GM23248 (cell line): Measurements from ENCODE around the gene FAM174A. TPM values are rescaled to one million over a fixed set of nuclear protein-coding genes. Genes with fewer than 3 reads are reported as not detected.

Experiments used
- DNase-seq: peaks from one replicate; pipeline ENCODE4 v3.0.0-alpha.2; 2015
- H2AFZ ChIP-seq: fragments of 200-600 bp; sonication (generic); 2 replicates; pipeline ENCODE4 v1.6.1; 2016; ENCODE audit warnings: antibody characterized with exemption
- H3F3A ChIP-seq: fragments of 200-600 bp; sonication (generic); 2 replicates; pipeline ENCODE4 v1.6.1; 2016; ENCODE audit warnings: mild to moderate bottlenecking, antibody characterized with exemption, mixed run types; ENCODE audit not compliant: insufficient read depth
- H3K27ac ChIP-seq: fragments of 200-600 bp; sonication (generic); 2 replicates; pipeline ENCODE4 v1.5.1; 2016; ENCODE audit warnings: mild to moderate bottlenecking
- H3K27me3 ChIP-seq: fragments of 200-600 bp; sonication (generic); replicated peaks from 2 replicates; pipeline ENCODE4 v1.6.1; 2016; ENCODE audit warnings: mild to moderate bottlenecking; ENCODE audit not compliant: insufficient read depth
- H3K36me3 ChIP-seq: fragments of 200-600 bp; sonication (generic); 2 replicates; pipeline ENCODE4 v1.6.1; 2016; ENCODE audit warnings: low read depth, mild to moderate bottlenecking
- H3K4me1 ChIP-seq: fragments of 200-600 bp; sonication (generic); 2 replicates; pipeline ENCODE4 v1.6.1; 2016; ENCODE audit warnings: mild to moderate bottlenecking; ENCODE audit not compliant: insufficient read depth
- H3K4me2 ChIP-seq: fragments of 200-600 bp; sonication (generic); one replicate; pipeline ENCODE4 v1.6.1; 2016; ENCODE audit warnings: mild to moderate bottlenecking; ENCODE audit not compliant: unreplicated experiment
- H3K4me3 ChIP-seq: fragments of 200-600 bp; sonication (generic); 2 replicates; pipeline ENCODE4 v1.5.1; 2016; ENCODE audit warnings: mild to moderate bottlenecking
- H3K79me2 ChIP-seq: fragments of 200-600 bp; sonication (generic); 2 replicates; pipeline ENCODE4 v1.6.1; 2016; ENCODE audit warnings: mild to moderate bottlenecking; ENCODE audit not compliant: insufficient read depth
- H3K9ac ChIP-seq: fragments of 200-600 bp; sonication (generic); 2 replicates; pipeline ENCODE4 v1.6.1; 2016; ENCODE audit warnings: mild to moderate bottlenecking
- H3K9me2 ChIP-seq: fragments of 200-600 bp; sonication (generic); 2 replicates; pipeline ENCODE4 v1.6.1; 2016; ENCODE audit warnings: mixed run types, mild to moderate bottlenecking, moderate library complexity; ENCODE audit not compliant: insufficient read depth
- H3K9me3 ChIP-seq: fragments of 200-600 bp; sonication (generic); one replicate; pipeline ENCODE4 v1.6.1; 2017; ENCODE audit warnings: low read depth
- H4K20me1 ChIP-seq: fragments of 200-600 bp; sonication (generic); 2 replicates; pipeline ENCODE4 v1.6.0; 2016; ENCODE audit not compliant: insufficient read depth
- EZH2 ChIP-seq: fragments of 200-600 bp; sonication (generic); IDR thresholded peaks from 2 replicates; pipeline ENCODE4 v1.6.1; 2018; ENCODE audit warnings: antibody characterized with exemption, mild to moderate bottlenecking; ENCODE audit not compliant: insufficient read depth, poor library complexity, severe bottlenecking
- EZH2phosphoT487 ChIP-seq: fragments of 200-600 bp; sonication (generic); IDR thresholded peaks from 2 replicates; pipeline ENCODE4 v1.6.1; 2018; ENCODE audit warnings: antibody characterized with exemption, moderate library complexity, mild to moderate bottlenecking, low read depth; ENCODE audit not compliant: insufficient read depth
- WGBS, 2 experiments: methylation state at CpG; one replicate each; pipeline ENCODE4 v1.1.6; 2015 to 2017; ENCODE audit warnings: low lambda C conversion rate in 2 of 2, low coverage in 1 of 2; ENCODE audit errors: missing lambda C conversion rate in 2 of 2; 5-methylcytosine and 5-hydroxymethylcytosine counted together
- in situ Hi-C: fragments of 300-500 bp; cut with MboI; formaldehyde crosslinking; loops from 2 replicates; pipeline ENCODE4 v1.15.0; 2020
- polyA plus RNA-seq: library from polyadenylated mRNA; unstranded; fragments of >200 nt; fragmentation: Nextera tagmentation; extraction: Ambion mirVana; gene quantifications from 2 replicates; pipeline ENCODE4 v1.2.1, GENCODE V29; 2016
- total RNA-seq: library from RNA; depleted of rRNA; stranded (reverse); fragments of >200 nt; shearing (Covaris generic); gene quantifications from 2 replicates; pipeline ENCODE4 v1.2.3, GENCODE V29; 2014

The FAM174A gene
- total and polyA plus RNA-seq, 2 experiments from 2014 or later = 26.1 to 27.9 TPM

GRCh38 chr5:100546001-100546400 lies 10.8 kb downstream of the FAM174A start:
- H3K9me2 ChIP-seq = no peaks in the 10 kb centered on the region
- H3K4me2 ChIP-seq = no peak overlapping the region
- TF ChIP-seq EZH2 = no peak
- no peak for TF ChIP-seq EZH2phosphoT487
- peaks cover 27% of the 10 kb centered on the region for H3K4me1 ChIP-seq
- H4K20me1 ChIP-seq = no peaks in the 10 kb centered on the region
- H3K9ac ChIP-seq = no peak overlapping the region
- H3K79me2 ChIP-seq = peaks cover 45% of the 10 kb centered on the region
- no peak overlapping the region for H2AFZ ChIP-seq
- H3K27me3 ChIP-seq = no peaks in the 10 kb centered on the region
- no peaks in the 10 kb centered on the region for H3K36me3 ChIP-seq
- 92 to 100% methylated on average over 1 of the region's 1 CpG for WGBS, 2 experiments
- no peaks in the 10 kb centered on the region for H3K9me3 ChIP-seq
- no peak for DNase-seq
- H3K4me3 ChIP-seq = no peak overlapping the region
- no peak overlapping the region for H3K27ac ChIP-seq
- peaks cover 15% of the 10 kb centered on the region for H3F3A ChIP-seq
- in situ Hi-C loops = no loop called here

GRCh38 chr5:100550531-100551051 lies 15.4 kb downstream of the FAM174A start:
- 26 to 45% methylated on average over 1 of the region's 1 CpG for WGBS, 2 experiments
- Histone ChIP-seq H3K4me1 (peaks cover 27% of the 10 kb centered on the region), H3K27ac (peak overlapping the region; percentile 60), H4K20me1 (no peaks in the 10 kb centered on the region), H3K36me3 (no peaks in the 10 kb centered on the region), H3K79me2 (peaks cover 28% of the 10 kb centered on the region), H3K4me2 (peak overlapping the region; percentile 67), H3K27me3 (no peaks in the 10 kb centered on the region), H3F3A (peaks cover 25% of the 10 kb centered on the region), H3K9me2 (no peaks in the 10 kb centered on the region), H3K9ac (no peak overlapping the region), H2AFZ (no peak overlapping the region), H3K4me3 (no peak overlapping the region), H3K9me3 (no peaks in the 10 kb centered on the region)
- in situ Hi-C loops = no loop called here
- DNase-seq = peak; percentile 55
- TF ChIP-seq EZH2 = no peak
- no peak for TF ChIP-seq EZH2phosphoT487

- Histone ChIP-seq H3K36me3 (no peaks in the 10 kb centered on the region), H3K79me2 (peaks cover 28% of the 10 kb centered on the region), H3K9me2 (no peaks in the 10 kb centered on the region), H3K4me3 (no peak overlapping the region), H2AFZ (no peak overlapping the region), H3K9me3 (no peaks in the 10 kb centered on the region), H4K20me1 (no peaks in the 10 kb centered on the region), H3K4me1 (peaks cover 27% of the 10 kb centered on the region), H3K4me2 (peak overlapping the region; percentile 67), H3K27ac (peak overlapping the region; percentile 60), H3K9ac (no peak overlapping the region), H3F3A (peaks cover 25% of the 10 kb centered on the region), H3K27me3 (no peaks in the 10 kb centered on the region)
- DNase-seq = peak; percentile 25
- TF ChIP-seq EZH2phosphoT487 = no peak
- TF ChIP-seq EZH2 = no peak
- in situ Hi-C loops = no loop called here
- WGBS, 2 experiments = 70 to 71% methylated on average over 3 of the region's 3 CpGs
Observed at GRCh38 chr5:100551183-100551582, 16.0 kb downstream of the FAM174A start.

GRCh38 chr5:100553209-100553608 lies 18.0 kb downstream of the FAM174A start:
- Histone ChIP-seq H3K27ac (no peak overlapping the region), H3K4me3 (no peak overlapping the region), H3K9me3 (no peaks in the 10 kb centered on the region), H3K9ac (no peak overlapping the region), H3K27me3 (no peaks in the 10 kb centered on the region), H4K20me1 (no peaks in the 10 kb centered on the region), H3K4me2 (no peak overlapping the region), H3K4me1 (peaks cover 27% of the 10 kb centered on the region), H3K79me2 (peaks cover 9% of the 10 kb centered on the region; the same call in 1 of the 2 replicates), H3K36me3 (no peaks in the 10 kb centered on the region), H2AFZ (no peak overlapping the region), H3F3A (peaks cover 25% of the 10 kb centered on the region), H3K9me2 (no peaks in the 10 kb centered on the region)
- no peak for TF ChIP-seq EZH2
- no peak for TF ChIP-seq EZH2phosphoT487
- peak; percentile 60 for DNase-seq
- in situ Hi-C loops = no loop called here

GRCh38 chr5:100560860-100561259 lies 25.7 kb downstream of the FAM174A start:
- no peak overlapping the region for H2AFZ ChIP-seq
- 74 to 87% methylated on average over 1 of the region's 1 CpG for WGBS, 2 experiments
- H3K36me3 ChIP-seq = no peaks in the 10 kb centered on the region
- H3K27me3 ChIP-seq = no peaks in the 10 kb centered on the region
- H3F3A ChIP-seq = no peaks in the 10 kb centered on the region
- in situ Hi-C loops = no loop called here
- H3K9me2 ChIP-seq = no peaks in the 10 kb centered on the region
- no peak overlapping the region for H3K9ac ChIP-seq
- TF ChIP-seq EZH2phosphoT487 (no peak), EZH2 (no peak)
- H3K4me1 ChIP-seq = peaks cover 8% of the 10 kb centered on the region; the same call in 1 of the 2 replicates
- no peaks in the 10 kb centered on the region for H4K20me1 ChIP-seq
- no peak overlapping the region for H3K27ac ChIP-seq
- peaks cover 6% of the 10 kb centered on the region; the same call in 1 of the 2 replicates for H3K79me2 ChIP-seq
- no peak for DNase-seq
- no peak overlapping the region for H3K4me3 ChIP-seq
- H3K4me2 ChIP-seq = no peak overlapping the region
- no peaks in the 10 kb centered on the region for H3K9me3 ChIP-seq
